ENCODE results near the gene GRAMD1A. TPM values are rescaled to one million over a fixed set of nuclear protein-coding genes. Genes with fewer than 3 reads are reported as not detected.

Gene GRAMD1A
- total and polyA plus RNA-seq, 9 of the 15 experiments (the other 6 are each of a cell fraction or from before 2014, with no cell fraction given) = 1.4 to 63.8 (median 38.5) TPM

- no peak for TF ChIP-seq CREB5 (CRISPR knock-in tag; IDR thresholded peaks at IDR 0.05)
- no peak for TF ChIP-seq HNRNPL (IDR thresholded peaks at IDR 0.05; ENCODE audit: low read depth, low read length)
- no peak for TF ChIP-seq NCOA4 (IDR thresholded peaks at IDR 0.05; ENCODE audit: partially characterized antibody)
- no peak for TF ChIP-seq MAFG (tag; conservative IDR thresholded peaks at IDR 0.05)
- TF ChIP-seq MAFF (IDR thresholded peaks at IDR 0.05; ENCODE audit: low read length) = no peak
- TF ChIP-seq RFX1 (IDR thresholded peaks at IDR 0.05) = no peak
- TF ChIP-seq MTA2 (IDR thresholded peaks at IDR 0.05; ENCODE audit: low read depth) = peak; percentile 45; the same call in 1 of the 2 replicates
- TF ChIP-seq RBM34 (IDR thresholded peaks at IDR 0.05; ENCODE audit: borderline replicate concordance, insufficient read depth, low read length) = no peak
- TF ChIP-seq CCAR2 (IDR thresholded peaks at IDR 0.05; ENCODE audit: low read depth, low read length) = no peak
- TF ChIP-seq GATAD2A (IDR thresholded peaks at IDR 0.05) = no peak
- TF ChIP-seq KAT8 (IDR thresholded peaks at IDR 0.05; ENCODE audit: low read depth) = no peak
- no peak for TF ChIP-seq ELF2 (CRISPR knock-in tag; IDR thresholded peaks at IDR 0.05)
- no peak for TF ChIP-seq ZNF165 (CRISPR knock-in tag; IDR thresholded peaks at IDR 0.05; ENCODE audit: borderline replicate concordance)
- peak; percentile 71 for TF ChIP-seq SMARCE1 (IDR thresholded peaks at IDR 0.05)
- TF ChIP-seq GTF2A2 (tag; IDR thresholded peaks at IDR 0.05) = no peak
- no peak for TF ChIP-seq CBX1 (IDR thresholded peaks at IDR 0.05; ENCODE audit: low read depth)
- no peak for TF ChIP-seq DIDO1 (tag; IDR thresholded peaks at IDR 0.05; ENCODE audit: low read depth)
- TF ChIP-seq E2F4 (CRISPR knock-in tag; IDR thresholded peaks at IDR 0.05; ENCODE audit: low read depth) = no peak
- TF ChIP-seq TCF7L2 (IDR thresholded peaks at IDR 0.05; ENCODE audit: low read depth, low read length) = no peak
- TF ChIP-seq ID3 (CRISPR knock-in tag; IDR thresholded peaks at IDR 0.05) = no peak
- peak; percentile 52; the same call in 1 of the 2 replicates for TF ChIP-seq ID3 (tag; IDR thresholded peaks at IDR 0.05)
- TF ChIP-seq SNAPC5 (CRISPR knock-in tag; IDR thresholded peaks at IDR 0.05) = no peak
- no peak for TF ChIP-seq HDAC8 (tag; IDR thresholded peaks at IDR 0.05)
- no peak; the same call in 1 of the 2 replicates for TF ChIP-seq MAX (CRISPR knock-in tag; IDR thresholded peaks at IDR 0.05)
- no peak for TF ChIP-seq ZNF274 (IDR thresholded peaks at IDR 0.05; ENCODE audit: borderline replicate concordance, low read depth, low read length)
- no peak for TF ChIP-seq MXI1 (IDR thresholded peaks at IDR 0.05; ENCODE audit: low read depth, low read length)
- no peak for TF ChIP-seq PHF8 (IDR thresholded peaks at IDR 0.05; ENCODE audit: borderline replicate concordance, low read length)
These were observed 38.1 kb upstream of the GRAMD1A start (continued) for GRCh38 chr19:34961775-34962686.
